HG03571 (cell line): ENCODE measurements around the gene PLPPR3.

Experiments
- ATAC-seq: cut with Tn5 transposase; IDR thresholded peaks from one replicate; pipeline ENCODE4 v1.9.1; 2021; ENCODE audit not compliant: unreplicated experiment

The PLPPR3 gene, protein sequence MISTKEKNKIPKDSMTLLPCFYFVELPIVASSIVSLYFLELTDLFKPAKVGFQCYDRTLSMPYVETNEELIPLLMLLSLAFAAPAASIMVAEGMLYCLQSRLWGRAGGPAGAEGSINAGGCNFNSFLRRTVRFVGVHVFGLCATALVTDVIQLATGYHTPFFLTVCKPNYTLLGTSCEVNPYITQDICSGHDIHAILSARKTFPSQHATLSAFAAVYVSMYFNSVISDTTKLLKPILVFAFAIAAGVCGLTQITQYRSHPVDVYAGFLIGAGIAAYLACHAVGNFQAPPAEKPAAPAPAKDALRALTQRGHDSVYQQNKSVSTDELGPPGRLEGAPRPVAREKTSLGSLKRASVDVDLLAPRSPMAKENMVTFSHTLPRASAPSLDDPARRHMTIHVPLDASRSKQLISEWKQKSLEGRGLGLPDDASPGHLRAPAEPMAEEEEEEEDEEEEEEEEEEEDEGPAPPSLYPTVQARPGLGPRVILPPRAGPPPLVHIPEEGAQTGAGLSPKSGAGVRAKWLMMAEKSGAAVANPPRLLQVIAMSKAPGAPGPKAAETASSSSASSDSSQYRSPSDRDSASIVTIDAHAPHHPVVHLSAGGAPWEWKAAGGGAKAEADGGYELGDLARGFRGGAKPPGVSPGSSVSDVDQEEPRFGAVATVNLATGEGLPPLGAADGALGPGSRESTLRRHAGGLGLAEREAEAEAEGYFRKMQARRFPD

DNA sequence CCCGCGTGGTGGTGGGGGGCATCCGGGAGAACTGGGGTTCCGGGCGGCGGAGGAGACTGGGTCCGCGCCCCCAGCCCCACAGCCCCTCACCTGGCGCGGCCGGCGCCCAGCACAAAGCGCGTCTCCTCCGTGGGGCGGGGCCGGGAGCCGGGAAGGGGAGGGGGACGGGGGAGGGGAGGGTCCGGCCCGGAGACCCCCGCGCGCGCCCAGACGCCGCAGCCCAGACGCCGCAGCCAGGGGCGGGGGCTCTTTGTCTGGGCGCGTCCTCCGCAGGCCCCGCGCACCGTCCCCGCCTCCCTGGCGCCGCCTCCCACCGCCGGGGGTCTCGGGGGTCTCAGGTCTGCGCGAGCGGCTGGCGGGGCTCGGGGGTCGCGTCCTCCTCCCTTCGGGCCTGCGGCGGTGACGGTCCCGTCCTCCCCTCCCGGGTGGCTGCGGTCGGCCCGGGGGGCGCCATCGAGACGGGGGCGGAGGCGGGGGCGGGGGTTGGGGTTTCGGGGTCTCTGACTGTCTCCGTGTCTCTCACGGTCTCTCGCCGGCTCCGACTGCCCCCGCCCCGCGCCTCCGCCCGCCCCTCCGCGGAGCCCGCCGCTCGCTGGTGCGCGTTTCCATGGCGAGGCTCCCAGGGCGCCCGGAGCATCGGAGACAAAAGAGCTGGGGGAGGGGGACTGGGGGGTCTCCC lies at the start of gene PLPPR3:
Gene PLPPR3, minus strand, starts transcription at position 131 of the 679 bp plus-strand sequence. CDS start 396 bp downstream, outside the sequence.
- ATAC-seq: no peak

DNA sequence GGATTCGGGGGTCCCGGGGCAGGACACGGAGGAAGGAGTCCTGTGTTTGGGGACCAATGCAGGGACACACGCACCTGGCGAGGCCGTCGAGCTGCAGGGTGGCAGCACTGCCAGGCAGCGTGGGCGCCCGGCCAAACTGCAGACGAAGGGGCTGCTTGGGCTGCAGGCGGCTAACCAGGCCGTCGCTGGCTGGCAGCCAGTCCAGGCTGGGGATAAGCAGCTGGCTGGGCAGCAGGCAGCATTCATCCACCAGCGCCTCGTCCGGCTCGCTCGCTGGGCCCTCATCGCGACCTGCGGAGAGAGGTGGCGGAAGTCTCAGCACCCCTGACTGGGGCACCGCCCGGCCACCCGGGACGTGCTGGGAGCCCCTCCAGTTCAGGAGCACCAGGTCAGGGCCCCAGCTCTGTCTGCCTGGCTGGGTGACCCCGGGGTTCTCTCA lies 49.2 kb upstream of the PLPPR3 start:
- ATAC-seq: no peak

DNA sequence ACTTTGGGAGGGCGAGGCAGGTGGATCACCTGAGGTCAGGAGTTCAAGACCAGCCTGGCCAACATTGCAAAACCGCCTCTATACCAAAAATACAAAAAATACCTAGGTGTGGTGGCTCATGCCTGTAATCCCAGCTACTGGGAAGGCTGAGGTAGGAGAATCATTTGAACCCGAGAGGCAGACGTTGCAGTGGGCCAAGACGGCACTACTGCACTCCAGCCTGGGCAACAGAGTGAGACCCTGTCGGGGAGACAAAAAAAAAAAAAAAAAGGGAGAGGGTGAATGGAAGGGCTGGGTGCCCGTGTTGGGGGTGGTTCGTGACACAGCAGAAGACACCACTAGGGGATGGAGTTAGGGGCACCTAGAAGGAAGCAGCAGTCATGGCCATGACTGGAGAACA lies 48.6 kb upstream of the PLPPR3 start:
- no peak for ATAC-seq

DNA sequence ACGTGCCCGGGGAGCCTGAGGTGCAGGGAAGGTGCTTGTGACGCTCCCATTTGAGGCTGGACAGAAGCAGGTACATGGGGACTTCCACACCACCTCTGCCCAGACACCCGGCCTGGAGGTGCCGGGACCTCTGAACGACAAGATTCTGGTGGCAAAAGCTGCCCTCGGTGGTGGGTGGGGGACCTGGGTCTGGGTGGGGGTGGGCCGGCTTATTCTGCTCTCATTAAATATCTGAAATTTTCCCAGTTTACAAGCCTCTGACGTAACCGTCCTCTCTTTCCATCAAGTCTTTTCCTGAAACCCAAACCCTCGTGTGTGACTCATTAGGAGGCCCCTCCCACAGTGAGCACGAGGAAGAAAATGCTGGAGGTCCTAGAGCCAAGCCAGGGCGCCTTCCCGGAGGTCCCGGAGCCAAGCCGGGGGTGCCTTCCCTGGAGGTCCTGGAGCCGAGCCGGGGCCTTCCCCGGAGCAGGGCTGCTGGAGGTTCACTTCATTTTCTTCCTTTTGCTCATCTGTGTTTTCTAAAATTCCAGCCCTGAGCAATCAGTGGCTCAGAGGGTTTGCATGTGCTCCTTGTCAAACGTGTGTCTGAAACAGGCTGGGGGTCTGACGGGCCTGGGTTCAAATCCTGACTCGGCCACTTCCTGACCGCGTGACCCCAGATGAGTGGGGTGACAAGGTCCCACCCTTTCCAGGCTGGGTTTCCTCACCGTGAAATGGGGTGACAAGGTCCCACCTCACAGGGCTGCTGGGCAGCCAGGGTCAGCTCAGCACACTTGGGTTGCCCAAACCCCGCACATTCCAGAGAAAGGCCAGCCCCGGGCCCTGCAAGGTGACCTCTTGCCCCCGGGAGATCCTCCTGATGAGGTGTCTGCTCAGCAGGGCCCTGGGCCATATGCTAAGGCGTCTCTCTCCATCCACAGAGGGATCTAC lies 47.8 kb upstream of the PLPPR3 start:
- ATAC-seq: no peak

DNA sequence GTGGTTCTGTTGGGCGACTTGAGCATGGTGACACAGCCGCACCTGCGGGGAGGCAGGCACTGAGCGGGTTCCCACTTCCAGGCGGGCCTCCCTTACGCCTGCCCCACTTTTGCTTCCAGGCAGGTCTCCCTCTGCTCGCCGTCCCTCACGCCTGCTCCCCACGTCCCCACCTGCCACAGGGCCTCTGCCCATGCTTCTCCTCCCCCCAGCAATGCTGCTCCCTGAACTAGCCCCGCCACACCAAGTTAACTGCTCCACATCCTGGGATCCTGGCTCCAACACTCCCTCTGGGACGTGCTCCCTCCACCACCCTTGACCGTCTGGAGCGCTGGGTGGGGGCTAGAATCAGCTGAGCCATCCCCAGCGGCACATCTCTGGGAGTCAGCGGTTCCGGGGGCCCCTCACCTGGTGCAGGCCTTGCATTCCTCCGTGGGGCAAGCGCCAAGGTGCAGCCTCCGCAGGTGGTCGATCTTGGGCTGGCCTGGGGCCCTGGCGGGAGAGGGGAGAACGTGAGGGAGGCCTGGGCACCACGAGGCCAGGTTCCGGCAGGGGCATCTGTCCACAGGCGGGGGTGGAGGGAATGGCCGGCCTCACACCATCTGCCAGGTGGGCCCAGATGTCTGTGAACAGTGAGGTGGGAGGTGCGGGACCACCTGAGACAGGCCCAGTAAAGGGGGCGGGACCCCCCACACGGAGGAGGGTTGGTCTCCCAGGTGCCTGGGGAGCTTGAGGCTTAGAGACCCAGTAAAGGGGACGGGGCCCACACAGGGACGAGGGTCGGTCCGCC lies 46.9 kb upstream of the PLPPR3 start:
- no peak for ATAC-seq

DNA sequence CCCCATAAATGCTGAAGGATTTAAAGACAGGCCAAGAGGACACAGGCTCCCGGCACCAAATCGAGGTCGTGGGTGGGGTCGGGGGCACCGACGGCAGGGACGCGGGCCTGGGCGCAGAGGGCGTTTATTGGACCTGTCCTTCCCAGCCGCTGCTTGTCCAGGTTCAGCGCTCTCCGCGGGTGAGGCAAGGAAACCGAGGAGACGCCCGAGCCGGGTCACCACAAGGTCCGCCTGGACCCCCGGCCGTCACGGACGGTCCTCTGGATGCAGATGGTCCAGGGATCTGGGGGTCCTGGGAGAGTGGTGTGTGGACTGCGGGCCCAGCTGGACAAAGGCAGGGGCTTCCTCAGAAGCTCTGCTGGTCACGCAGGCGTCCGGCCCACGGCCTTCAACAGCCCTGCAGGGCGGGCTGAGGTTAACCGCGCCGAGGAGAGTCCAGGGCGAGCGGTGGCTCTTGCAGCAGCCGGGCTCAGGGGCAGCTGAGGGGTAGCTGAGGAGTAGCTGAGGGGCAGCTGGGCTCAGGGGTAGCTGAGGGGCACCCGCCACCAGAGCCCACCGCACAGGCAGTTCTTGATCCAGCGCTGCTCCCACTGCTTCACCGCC lies 46.2 kb upstream of the PLPPR3 start:
- no peak for ATAC-seq

DNA sequence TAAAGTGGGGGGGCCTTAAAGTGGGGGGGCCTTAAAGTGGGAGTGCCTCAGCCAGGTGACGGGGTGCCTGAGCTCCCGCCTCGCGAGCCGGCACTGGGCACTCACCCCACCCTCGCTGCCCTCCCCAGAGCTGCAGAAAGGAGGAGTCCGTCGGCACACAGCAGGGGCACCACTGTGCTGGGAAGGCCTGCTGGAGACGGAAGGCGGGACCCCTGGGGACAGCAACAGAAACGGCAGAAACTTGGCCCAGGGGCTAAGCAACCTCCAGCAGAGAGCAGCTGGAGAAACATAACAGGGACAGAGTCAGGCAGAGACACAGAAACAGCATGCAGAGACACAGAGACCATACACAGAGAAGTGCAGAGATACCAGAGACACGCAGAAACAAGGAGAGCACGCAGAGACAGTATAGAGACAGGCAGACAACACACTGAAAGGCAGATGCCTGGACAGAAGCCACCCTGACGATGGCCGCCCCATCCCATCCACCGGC lies 45.6 kb upstream of the PLPPR3 start:
- ATAC-seq: no peak

DNA sequence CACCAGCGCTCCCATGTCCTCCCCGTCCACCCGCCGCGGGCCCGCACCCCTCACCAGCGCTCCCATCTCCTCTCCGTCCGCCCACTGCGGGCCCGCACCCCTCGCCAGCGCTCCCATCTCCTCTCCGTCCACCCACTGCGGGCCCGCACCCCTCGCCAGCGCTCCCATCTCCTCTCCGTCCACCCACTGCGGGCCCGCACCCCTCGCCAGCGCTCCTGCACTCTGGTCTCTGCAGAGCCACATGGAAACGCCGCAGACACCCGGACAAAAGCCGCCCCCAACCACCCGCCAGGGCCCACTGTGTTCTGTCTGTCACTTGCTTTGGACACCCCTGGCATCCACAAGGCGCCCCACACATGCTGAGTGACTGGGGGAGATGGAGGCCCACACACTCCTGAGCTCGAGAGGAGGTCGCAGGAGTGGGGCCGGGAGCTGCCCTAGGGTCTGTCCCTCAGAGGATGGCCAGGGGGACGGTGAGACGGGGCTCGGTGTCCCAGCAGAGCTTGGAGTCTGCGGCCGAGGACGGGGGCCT lies 45.1 kb upstream of the PLPPR3 start:
- ATAC-seq: no peak

DNA sequence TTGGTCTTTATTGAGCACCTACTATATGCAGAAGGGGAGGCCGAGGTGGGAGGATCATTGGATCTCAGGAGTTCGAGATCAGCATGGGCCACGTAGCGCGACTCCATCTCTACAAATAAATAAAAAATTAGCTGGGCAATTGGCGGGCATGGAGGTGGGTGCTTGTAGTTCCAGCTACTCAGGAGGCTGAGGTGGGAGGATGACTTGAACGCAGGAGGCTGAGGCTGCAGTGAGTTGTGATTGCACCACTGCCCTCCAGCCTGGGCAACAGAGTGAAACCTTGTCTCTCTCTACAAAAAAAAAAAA lies 41.5 kb upstream of the PLPPR3 start:
- ATAC-seq: no peak

DNA sequence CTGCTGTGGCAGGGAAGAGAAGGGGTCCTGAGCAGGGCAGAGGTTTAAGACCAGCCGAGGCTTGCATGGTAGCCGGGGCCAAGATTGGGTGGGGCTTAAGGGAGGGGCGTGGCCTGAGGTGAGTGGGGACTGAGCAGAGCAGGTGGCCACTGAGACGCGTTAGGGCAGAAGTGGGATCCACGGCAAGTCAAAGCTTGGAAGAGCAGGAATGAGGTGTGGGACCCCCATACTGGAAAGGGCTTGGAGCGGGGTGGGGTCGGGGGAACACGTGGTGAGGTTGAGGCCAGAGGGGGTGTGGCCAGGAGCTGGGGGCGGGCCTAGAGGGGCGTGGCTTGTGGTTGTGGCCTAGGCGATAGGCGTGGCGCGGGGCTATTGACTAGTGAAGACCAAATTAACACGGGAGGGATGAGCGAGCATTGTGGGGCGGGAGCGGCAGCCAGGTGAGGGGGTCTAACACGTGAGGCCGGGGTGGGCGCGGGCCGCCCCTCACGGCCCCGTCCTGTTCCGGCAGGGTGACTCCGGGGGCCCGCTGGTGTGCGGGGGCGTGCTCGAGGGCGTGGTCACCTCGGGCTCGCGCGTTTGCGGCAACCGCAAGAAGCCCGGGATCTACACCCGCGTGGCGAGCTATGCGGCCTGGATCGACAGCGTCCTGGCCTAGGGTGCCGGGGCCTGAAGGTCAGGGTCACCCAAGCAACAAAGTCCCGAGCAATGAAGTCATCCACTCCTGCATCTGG lies 41.0 kb upstream of the PLPPR3 start:
- ATAC-seq: no peak

DNA sequence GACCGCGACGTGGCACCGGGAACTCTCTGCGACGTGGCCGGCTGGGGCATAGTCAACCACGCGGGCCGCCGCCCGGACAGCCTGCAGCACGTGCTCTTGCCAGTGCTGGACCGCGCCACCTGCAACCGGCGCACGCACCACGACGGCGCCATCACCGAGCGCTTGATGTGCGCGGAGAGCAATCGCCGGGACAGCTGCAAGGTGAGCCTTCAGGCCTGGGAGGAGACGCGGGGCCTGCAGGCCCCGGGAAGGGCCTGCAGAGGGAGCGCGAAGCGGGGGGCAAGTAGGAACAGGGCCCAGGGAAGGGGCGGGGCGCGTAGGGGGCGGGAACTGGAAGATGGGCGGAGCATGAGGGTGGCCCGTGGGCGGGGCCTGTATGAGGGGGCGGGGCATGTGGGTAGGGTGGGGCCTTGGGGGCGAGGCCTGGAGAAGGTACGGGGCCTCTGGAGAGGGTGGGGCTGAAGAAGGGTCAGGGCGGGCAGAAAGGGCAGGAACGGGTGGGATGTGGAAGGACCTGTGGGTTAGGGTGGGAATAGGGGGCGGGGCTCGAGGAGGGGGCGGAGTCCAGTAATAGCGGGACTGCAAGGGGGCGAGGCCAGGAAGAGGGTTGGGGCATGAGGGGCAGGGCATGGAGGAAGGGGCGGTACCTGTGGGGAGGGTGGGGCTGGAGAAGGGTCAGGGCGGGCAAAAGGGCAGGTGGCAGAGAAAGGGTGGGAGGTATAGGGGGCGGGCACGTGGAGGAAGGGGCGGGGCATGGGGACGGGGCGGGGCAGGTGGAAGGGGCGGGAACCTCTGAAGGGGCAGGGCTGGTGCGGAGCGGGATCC lies 40.2 kb upstream of the PLPPR3 start:
- no peak for ATAC-seq

DNA sequence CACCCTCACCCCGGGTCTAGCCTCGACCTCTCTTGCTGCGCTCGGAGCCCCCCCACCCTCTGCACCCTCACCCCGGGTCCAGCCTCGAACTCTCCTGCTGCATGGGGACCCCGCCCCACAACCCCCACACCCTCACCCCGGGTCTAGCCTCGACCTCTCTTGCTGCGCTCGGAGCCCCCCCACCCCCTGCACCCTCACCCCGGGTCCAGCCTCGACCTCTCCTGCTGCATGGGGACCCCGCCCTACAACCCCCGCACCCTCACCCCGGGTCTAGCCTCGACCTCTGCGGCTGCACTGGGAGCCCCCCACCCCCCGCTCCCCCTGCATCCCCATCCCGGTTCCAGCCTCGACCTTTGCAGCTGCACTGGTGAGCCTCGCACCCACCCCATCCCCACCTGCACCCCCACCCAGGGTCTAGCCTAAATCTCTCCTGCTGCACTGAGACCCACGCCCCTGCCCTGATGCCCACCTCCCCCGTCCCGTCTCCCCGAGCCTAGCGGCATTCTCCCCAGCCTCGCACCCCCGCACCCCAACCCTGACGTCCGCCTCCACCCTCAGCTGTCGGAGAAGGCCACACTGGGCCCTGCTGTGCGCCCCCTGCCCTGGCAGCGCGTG lies 39.5 kb upstream of the PLPPR3 start:
- ATAC-seq: no peak

DNA sequence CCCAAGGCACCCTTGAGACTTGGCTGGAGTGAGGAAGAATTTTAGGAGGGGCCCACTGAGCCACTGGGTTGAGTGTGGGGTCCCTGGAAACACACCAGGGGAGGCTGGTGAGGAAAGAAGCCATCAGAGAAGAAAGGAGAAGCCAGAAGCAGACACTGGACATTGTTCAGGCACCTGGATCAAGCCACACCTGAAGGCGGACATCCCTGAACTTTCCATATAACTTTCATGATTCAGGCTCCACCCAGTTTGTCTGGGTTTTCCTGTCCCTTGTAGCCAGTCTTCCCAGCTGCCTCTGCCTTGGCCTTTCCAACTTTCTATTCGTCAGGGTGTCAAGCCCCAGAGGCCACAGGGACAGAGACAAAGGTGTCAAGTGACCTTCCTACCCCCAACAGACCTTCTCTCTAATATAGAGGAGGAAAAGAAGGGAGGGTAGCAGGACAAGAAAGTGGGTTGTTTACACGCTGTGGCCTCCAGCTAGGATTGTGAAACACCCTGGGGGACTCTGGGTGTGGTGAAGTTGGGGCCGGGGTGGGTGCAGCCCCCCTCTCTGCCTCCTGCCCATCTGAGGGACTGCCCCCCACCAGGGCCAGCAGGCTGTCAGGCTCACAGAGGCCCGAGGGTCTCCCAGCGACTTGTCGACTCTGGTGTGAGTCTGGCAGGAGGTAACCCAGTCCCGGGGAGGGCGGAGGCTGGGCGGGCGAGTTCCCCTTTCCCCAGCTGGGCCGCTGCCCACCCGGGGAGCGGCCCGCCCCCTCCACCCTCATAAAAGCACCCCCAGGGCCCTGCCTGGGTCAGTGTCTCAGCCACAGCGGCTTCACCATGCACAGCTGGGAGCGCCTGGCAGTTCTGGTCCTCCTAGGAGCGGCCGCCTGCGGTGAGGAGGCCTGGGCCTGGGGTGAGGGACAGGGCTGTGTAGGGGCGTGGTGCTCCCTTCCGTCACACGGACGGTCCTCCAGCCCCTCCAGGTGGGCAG lies 37.4 kb upstream of the PLPPR3 start, which contains the start of gene CFD:
Gene CFD, plus strand, starts transcription at position 797 of the 976 bp plus-strand sequence. Its CDS starts 26 bp downstream, at position 823.
- no peak for ATAC-seq

DNA sequence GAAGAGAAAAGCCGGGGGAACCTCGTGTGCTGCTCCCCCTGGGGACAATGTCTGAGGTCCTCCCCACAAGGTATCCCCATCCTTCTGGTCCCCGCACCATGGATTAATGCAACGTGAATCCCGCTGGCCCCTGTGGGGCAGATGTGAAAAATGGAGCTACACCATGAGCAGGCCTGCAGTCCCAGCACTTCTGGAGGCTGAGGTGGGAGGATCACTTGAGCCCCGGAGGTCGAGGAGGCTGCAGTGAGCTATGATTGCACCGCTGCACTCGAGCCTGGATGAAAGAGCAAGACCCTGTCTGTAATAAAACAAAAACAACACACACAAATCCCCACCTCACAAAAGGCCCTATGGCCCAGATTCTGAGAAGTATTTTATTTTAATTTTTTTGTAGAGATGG lies 36.5 kb upstream of the PLPPR3 start:
- no peak for ATAC-seq

DNA sequence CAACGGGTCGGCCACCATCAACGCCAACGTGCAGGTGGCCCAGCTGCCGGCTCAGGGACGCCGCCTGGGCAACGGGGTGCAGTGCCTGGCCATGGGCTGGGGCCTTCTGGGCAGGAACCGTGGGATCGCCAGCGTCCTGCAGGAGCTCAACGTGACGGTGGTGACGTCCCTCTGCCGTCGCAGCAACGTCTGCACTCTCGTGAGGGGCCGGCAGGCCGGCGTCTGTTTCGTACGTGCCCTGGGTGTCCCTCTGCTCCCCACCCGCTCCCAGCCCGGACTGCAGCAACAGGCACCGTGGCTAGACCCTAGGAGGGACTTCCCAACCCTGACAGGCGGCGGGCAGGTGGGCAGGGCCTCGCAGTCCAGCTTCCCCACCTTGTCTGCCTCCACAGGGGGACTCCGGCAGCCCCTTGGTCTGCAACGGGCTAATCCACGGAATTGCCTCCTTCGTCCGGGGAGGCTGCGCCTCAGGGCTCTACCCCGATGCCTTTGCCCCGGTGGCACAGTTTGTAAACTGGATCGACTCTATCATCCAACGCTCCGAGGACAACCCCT lies 33.9 kb upstream of the PLPPR3 start:
- ATAC-seq: no peak

DNA sequence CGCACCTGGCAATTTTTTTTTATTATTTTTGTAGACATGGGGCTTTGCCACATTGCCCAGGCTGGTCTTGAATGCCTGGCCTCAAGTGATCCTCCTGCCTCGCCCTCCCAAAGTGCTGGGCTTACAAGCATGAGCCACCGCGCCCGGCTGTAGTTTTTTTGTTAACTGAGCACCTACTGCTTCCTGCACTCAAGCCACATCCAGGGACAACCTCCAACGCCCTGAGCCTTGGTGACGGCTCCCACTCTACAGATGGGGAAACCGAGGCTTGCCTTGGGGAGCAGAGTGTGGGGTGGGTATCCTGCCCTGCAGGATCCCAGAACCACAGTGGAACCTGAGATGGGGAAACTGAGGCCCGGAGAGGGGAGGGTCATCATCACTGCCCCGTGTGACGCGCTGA lies 33.4 kb upstream of the PLPPR3 start:
- no peak for ATAC-seq
